ENCODE results near the gene OSR1. TPM values are rescaled to one million over a fixed set of nuclear protein-coding genes. Genes with fewer than 3 reads are reported as not detected.
"Not testable (repeated sequence)": the region's sequence is repeated elsewhere in the genome, so short reads cannot be mapped to it uniquely, and the experiment has no call there.

OSR1 gene
- total RNA-seq, 2 experiments from 2014 or later: not detected

DNA sequence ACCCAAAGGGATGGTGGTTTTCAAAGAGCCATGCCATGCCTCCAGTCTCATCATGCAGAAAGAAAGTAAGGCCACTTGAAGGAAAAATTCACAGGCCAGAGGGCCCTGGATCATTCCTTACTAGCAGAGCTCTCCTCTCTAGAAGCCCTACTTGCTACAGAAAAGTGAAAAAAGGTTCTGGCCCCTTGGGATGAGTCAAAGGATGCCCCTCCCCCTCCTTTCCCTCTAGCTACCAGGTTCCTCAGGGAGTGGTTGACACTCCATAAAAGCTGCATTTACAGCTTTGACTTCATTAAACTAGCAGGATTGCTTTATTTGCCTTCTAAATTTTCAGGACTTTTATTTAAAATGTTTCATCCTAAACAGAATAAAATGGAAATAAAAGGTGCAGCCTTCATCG, 21.2 kb downstream of the OSR1 start:
- no peak overlapping the region for H3K4me3 Mint-ChIP-seq
- H3K27ac Mint-ChIP-seq: no peak overlapping the region
- CTCF ChIA-PET: no interaction called here

GRCh38 chr2:19336781-19337180, 21.6 kb downstream of the OSR1 start:
- no peak overlapping the region for H3K4me3 Mint-ChIP-seq
- no peak overlapping the region for H3K27ac Mint-ChIP-seq
- CTCF ChIA-PET: no interaction called here
- no peaks in the 10 kb centered on the region for H3K9me3 Mint-ChIP-seq (ENCODE audit: low read depth)
- no peaks in the 10 kb centered on the region for H3K36me3 Mint-ChIP-seq
- DNase-seq: no peak
- H3K4me1 Mint-ChIP-seq: no peaks in the 10 kb centered on the region
- H3K27me3 Mint-ChIP-seq: no peaks in the 10 kb centered on the region
- no peak for ATAC-seq

More for the DNA sequence above, 21.2 kb downstream of the OSR1 start:
- no peak for ATAC-seq
- no peaks in the 10 kb centered on the region for H3K4me1 Mint-ChIP-seq
- peaks cover 1% of the 10 kb centered on the region for H3K36me3 Mint-ChIP-seq
- no peaks in the 10 kb centered on the region for H3K27me3 Mint-ChIP-seq
- DNase-seq: no peak
- no peaks in the 10 kb centered on the region for H3K9me3 Mint-ChIP-seq (ENCODE audit: low read depth)

DNA sequence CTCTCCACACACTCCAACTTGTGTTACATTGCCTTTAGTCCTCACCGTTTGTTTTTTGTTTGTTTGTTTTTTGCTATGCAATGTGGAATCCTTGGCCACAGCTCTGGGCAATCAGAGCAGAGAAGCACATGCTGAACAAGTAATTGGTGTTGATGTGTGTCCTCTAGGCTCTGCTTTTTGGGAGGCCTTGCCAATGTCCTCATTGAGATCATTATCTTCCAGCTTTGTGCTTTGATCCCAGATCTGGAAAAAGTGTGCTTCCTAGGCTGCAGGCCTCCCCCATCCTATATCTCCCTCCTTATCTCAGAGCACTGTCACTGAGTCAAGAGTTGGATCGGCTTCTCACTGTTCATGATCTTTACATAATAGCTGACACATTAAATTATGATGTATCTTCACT, 25.9 kb downstream of the OSR1 start:
- ATAC-seq (no peak), DNase-seq (no peak)
- no peaks in the 10 kb centered on the region for H3K36me3 Mint-ChIP-seq
- H3K4me1 Mint-ChIP-seq: no peaks in the 10 kb centered on the region
- no peak overlapping the region for H3K4me3 Mint-ChIP-seq
- no peak overlapping the region for H3K27ac Mint-ChIP-seq
- H3K27me3 Mint-ChIP-seq: peaks cover 4% of the 10 kb centered on the region
- CTCF ChIA-PET: no interaction called here
- no peaks in the 10 kb centered on the region for H3K9me3 Mint-ChIP-seq (ENCODE audit: low read depth)

GRCh38 chr2:19331450-19331849, 27.0 kb downstream of the OSR1 start:
- CTCF ChIA-PET: no interaction called here
- Mint-ChIP-seq H3K27me3 (peaks cover 4% of the 10 kb centered on the region), H3K36me3 (no peaks in the 10 kb centered on the region), H3K4me3 (no peak overlapping the region), H3K27ac (no peak overlapping the region), H3K4me1 (no peaks in the 10 kb centered on the region), H3K9me3 (ENCODE audit: low read depth) (no peaks in the 10 kb centered on the region)
- no peak for DNase-seq
- ATAC-seq: no peak

DNA sequence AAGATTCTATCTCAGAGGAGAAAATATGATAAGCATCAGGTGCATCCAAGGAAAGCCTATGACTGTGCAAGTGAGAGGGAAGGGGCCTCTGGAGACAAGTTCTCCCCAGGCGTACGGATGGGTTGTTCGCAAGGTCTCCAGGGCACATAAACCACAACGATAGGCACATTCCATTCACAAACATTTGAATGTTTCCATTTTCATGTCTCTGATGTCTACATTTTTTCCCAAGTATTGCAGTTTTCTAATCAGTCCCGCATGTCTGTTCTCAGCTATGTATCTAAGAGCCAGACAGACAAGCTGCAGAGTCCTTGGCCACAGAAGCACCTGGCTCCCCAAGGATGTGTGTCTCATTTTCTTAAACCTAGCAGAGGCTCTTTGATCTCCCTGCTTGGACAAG, 28.0 kb downstream of the OSR1 start:
- no peaks in the 10 kb centered on the region for H3K36me3 Mint-ChIP-seq

GRCh38 chr2:19329445-19329844, 29.0 kb downstream of the OSR1 start:
- H3K36me3 Mint-ChIP-seq: no peaks in the 10 kb centered on the region
- DNase-seq: no peak
- no peaks in the 10 kb centered on the region for H3K9me3 Mint-ChIP-seq (ENCODE audit: low read depth)
- H3K27me3 Mint-ChIP-seq: peaks cover 4% of the 10 kb centered on the region
- H3K4me3 Mint-ChIP-seq: no peak overlapping the region
- H3K27ac Mint-ChIP-seq: no peak overlapping the region
- H3K4me1 Mint-ChIP-seq: no peaks in the 10 kb centered on the region
- ATAC-seq: no peak
- CTCF ChIA-PET: no interaction called here

More for the DNA sequence above, 28.0 kb downstream of the OSR1 start:
- no peaks in the 10 kb centered on the region for H3K9me3 Mint-ChIP-seq (ENCODE audit: low read depth)
- peaks cover 4% of the 10 kb centered on the region for H3K27me3 Mint-ChIP-seq
- H3K27ac Mint-ChIP-seq: no peak overlapping the region
- CTCF ChIA-PET: no interaction called here
- DNase-seq (no peak), ATAC-seq (no peak)
- no peak overlapping the region for H3K4me3 Mint-ChIP-seq
- H3K4me1 Mint-ChIP-seq: no peaks in the 10 kb centered on the region

DNA sequence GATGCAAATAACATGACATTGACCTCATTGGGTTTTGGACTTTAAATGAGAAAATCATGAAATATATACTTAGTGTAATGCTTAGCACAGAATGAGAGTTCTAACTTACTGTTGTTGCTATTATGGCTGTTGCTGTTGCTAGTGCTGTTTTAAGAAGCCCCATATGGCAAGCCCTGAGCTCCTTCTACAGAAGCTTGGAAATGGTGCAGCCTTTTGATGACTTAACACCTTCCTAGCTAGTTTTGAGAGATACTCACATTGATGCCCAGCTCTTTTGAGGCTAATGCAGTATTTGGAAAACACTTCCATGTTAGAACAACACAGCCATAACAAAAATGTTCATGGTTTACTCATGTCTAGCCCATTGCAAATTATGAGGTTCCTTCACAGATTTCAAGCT, 30.9 kb downstream of the OSR1 start:
- ATAC-seq: no peak

DNA sequence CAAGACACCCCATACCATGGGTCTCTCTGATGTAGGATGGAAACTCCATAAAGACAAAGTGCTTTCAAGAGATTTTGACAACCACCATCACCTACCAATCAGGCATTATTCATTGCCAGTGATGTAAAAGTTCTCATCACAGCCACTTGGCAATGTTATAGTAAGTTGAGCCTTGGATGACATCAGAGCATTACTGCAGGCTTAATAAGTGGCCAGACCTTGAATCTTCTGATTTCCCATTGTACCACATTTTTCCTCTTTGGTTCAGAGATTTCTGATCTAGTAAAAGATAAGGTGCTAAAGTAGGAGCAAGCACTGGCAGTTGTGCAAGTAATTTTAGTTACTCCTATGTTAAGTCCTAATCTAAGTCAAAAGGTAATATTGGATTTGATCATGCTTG, 36.5 kb downstream of the OSR1 start:
- Mint-ChIP-seq H3K4me1 (no peaks in the 10 kb centered on the region), H3K36me3 (no peaks in the 10 kb centered on the region), H3K4me3 (no peak overlapping the region), H3K9me3 (ENCODE audit: low read depth) (no peaks in the 10 kb centered on the region), H3K27me3 (no peaks in the 10 kb centered on the region), H3K27ac (no peak overlapping the region)
- CTCF ChIA-PET: no interaction called here
- no peak for ATAC-seq
- DNase-seq: no peak

More for the DNA sequence above, 30.9 kb downstream of the OSR1 start:
- Mint-ChIP-seq H3K27ac (no peak overlapping the region), H3K36me3 (no peaks in the 10 kb centered on the region), H3K9me3 (ENCODE audit: low read depth) (no peaks in the 10 kb centered on the region), H3K4me3 (no peak overlapping the region), H3K27me3 (peaks cover 4% of the 10 kb centered on the region), H3K4me1 (no peaks in the 10 kb centered on the region)
- no peak for DNase-seq
- CTCF ChIA-PET: no interaction called here

- Mint-ChIP-seq H3K27me3 (no peaks in the 10 kb centered on the region), H3K27ac (no peak overlapping the region), H3K4me3 (no peak overlapping the region), H3K4me1 (no peaks in the 10 kb centered on the region), H3K9me3 (ENCODE audit: low read depth) (no peaks in the 10 kb centered on the region), H3K36me3 (no peaks in the 10 kb centered on the region)
- DNase-seq: no peak
- ATAC-seq: no peak
- CTCF ChIA-PET: no interaction called here
Observed at GRCh38 chr2:19320813-19321212, 37.6 kb downstream of the OSR1 start.

- CTCF ChIA-PET: no interaction called here
- Mint-ChIP-seq H3K27ac (no peak overlapping the region), H3K27me3 (no peaks in the 10 kb centered on the region), H3K4me1 (no peaks in the 10 kb centered on the region), H3K36me3 (no peaks in the 10 kb centered on the region), H3K9me3 (ENCODE audit: low read depth) (no peaks in the 10 kb centered on the region), H3K4me3 (no peak overlapping the region)
- DNase-seq (no peak), ATAC-seq (no peak)
Observed at GRCh38 chr2:19319698-19320097, 38.7 kb downstream of the OSR1 start.

- H3K4me1 Mint-ChIP-seq: no peaks in the 10 kb centered on the region
- no peaks in the 10 kb centered on the region for H3K9me3 Mint-ChIP-seq (ENCODE audit: low read depth)
- no peak overlapping the region for H3K4me3 Mint-ChIP-seq
- ATAC-seq: no peak
- no peak overlapping the region for H3K27ac Mint-ChIP-seq
- no peaks in the 10 kb centered on the region for H3K36me3 Mint-ChIP-seq
- CTCF ChIA-PET: no interaction called here
- no peak for DNase-seq
- H3K27me3 Mint-ChIP-seq: no peaks in the 10 kb centered on the region
Observed at GRCh38 chr2:19319064-19319463, 39.4 kb downstream of the OSR1 start.

GRCh38 chr2:19313553-19313952, 44.9 kb downstream of the OSR1 start:
- Mint-ChIP-seq H3K36me3 (no peaks in the 10 kb centered on the region), H3K4me3 (no peak overlapping the region), H3K4me1 (no peaks in the 10 kb centered on the region), H3K9me3 (ENCODE audit: low read depth) (no peaks in the 10 kb centered on the region), H3K27ac (no peak overlapping the region), H3K27me3 (no peaks in the 10 kb centered on the region)
- CTCF ChIA-PET: no interaction called here
- DNase-seq (no peak), ATAC-seq (no peak)

DNA sequence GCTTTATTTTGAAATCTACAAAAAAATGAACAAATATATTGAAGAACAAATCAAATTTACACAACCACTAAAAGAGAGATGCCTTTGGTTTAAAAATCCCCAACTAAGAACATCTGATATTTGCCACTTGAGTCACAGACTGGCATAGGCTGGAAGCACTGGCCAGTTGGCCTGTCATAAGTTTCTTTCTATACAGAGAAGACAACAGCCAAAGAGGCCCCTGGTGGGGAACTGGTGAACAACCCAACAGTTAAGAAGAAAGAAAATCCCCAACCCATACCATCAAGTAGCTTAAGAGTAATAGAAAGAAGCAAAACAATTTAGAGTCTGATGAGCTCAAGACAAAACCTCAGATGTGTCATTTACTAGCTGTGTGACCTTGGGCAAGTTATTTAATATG, 45.5 kb downstream of the OSR1 start:
- Mint-ChIP-seq H3K27me3 (no peaks in the 10 kb centered on the region), H3K4me1 (no peaks in the 10 kb centered on the region), H3K27ac (no peak overlapping the region), H3K9me3 (ENCODE audit: low read depth) (no peaks in the 10 kb centered on the region), H3K36me3 (no peaks in the 10 kb centered on the region), H3K4me3 (no peak overlapping the region)
- ATAC-seq (no peak), DNase-seq (no peak)
- CTCF ChIA-PET: no interaction called here

DNA sequence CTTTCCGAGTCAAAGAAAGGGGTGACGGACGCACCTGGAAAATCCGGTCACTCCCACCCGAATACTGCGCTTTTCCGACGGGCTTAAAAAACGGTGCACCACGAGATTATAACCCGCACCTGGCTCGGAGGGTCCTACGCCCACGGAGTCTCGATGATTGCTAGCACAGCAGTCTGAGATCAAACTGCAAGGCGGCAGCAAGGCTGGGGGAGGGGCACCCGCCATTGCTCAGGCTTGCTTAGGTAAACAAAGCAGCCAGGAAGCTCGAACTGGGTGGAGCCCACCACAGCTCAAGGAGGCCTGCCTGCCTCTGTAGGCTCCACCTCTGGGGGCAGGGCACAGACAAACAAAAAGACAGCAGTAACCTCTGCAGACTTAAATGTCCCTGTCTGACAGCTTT, 52.4 kb downstream of the OSR1 start:
- H3K27ac Mint-ChIP-seq; H3K9me3 Mint-ChIP-seq (ENCODE audit: low read depth); DNase-seq; H3K4me1 Mint-ChIP-seq; H3K27me3 Mint-ChIP-seq; H3K4me3 Mint-ChIP-seq; ATAC-seq; H3K36me3 Mint-ChIP-seq; CTCF ChIA-PET: not testable (repeated sequence)

DNA sequence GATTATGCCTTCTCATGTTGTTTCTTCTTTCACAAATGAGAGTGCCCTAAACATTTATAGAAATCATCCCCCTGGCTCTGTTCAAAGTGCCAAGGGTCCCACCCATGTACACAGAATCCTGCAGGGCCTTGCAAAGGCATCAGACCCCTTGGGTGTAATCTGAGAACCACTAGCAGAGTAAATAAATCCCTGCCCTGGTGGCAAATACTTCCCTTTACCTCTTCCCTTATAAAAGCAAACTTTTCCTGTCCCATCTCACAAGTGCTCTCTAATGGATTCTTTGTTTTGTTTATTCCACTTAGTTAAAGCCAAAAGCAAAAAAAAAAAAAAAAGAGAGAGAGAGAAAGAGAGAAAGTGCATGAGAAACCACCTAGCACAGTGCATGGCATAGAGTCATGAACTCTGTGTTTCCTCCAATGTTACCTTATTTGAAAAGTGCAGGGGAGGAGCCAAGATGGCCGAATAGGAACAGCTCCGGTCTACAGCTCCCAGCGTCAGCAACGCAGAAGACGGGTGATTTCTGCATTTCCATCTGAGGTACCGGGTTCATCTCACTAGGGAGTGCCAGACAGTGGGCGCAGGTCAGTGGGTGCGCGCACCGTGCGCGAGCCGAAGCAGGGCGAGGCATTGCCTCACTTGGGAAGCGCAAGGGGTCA, 52.9 kb downstream of the OSR1 start:
- H3K9me3 Mint-ChIP-seq (ENCODE audit: low read depth); DNase-seq; H3K36me3 Mint-ChIP-seq; ATAC-seq; H3K4me1 Mint-ChIP-seq; H3K4me3 Mint-ChIP-seq; H3K27me3 Mint-ChIP-seq; H3K27ac Mint-ChIP-seq: not testable (repeated sequence)
- CTCF ChIA-PET: interaction anchor here (0.8 kb wide), 1 partner anchor 32 kb away, joined by 4 read pairs; no protein-coding TSS in a partner anchor
